ENCODE data around the gene YIPF7.

GRCh38 chr4:44623676-44624075 lies 27.7 kb downstream of the YIPF7 start:
- TF ChIP-seq GATA3 (IDR thresholded peaks at IDR 0.05; ENCODE audit: low read depth, low read length) (no peak), GATA2 (IDR thresholded peaks at IDR 0.05; ENCODE audit: low read depth, low read length) (no peak)

Data from SH-SY5Y (cell line).